K562 (cell line): ENCODE data around the gene FXN. TPM values are rescaled to one million over a fixed set of nuclear protein-coding genes. Genes with fewer than 3 reads are reported as not detected.

Experiments
- ATAC-seq: fragments of 200-7000 bp; cut with Tn5 transposase; 3 replicates; pipeline ENCODE4 v1.9.1; 2020; ENCODE audit warnings: moderate library complexity
- BruUV-seq: library from RNA; stranded (reverse); fragments of 400-500 nt; replicated peaks from 2 replicates; lab custom pipeline; 2021; lab: Mats Ljungman, UMichigan
- CTCF ChIA-PET: fragments of 300-600 bp; formaldehyde crosslinking; extraction: SDS; loops from one replicate; lab custom pipeline; 2021; ENCODE audit warnings: low intra/inter-chr PET ratio; lab: Yijun Ruan, JAX
- POLR2A ChIA-PET: fragments of 300-600, 350-650 bp; sonication (Branson Sonifier 250); formaldehyde crosslinking; extraction: SDS; loops from one replicate; lab custom pipeline; 2021; ENCODE audit warnings: antibody characterized with exemption, inconsistent platforms; lab: Yijun Ruan, JAX
- DNase-seq, 4 experiments: peaks; one replicate each; pipeline versions ENCODE4 v3.0.0 to v3.0.0-alpha.2; 2011 to 2018; ENCODE audit warnings: low spot score in 3 of 4, mixed read lengths in 3 of 4; ENCODE audit errors: extremely low read depth in 1 of 4
- FAIRE-seq: peaks from 2 replicates; lab custom pipeline; 2011; peaks lifted over from hg19 to GRCh38; lab: Jason Lieb, UNC
- H2AFZ ChIP-seq: 2 replicates; pipeline ENCODE4 v1.6.0; 2011; ENCODE audit warnings: low read depth, low read length, control low read depth, inconsistent platforms
- H3K27ac ChIP-seq: fragments of 200-600 bp; 3 replicates; pipeline ENCODE4 v1.8.0; 2011; ENCODE audit warnings: low read depth, mild to moderate bottlenecking, control low read depth, inconsistent platforms, low read length, moderate library complexity, mixed read lengths; ENCODE audit errors: extremely low read depth
- H3K27me3 ChIP-seq, 2 experiments: fragments of 300-600 bp in 1 of 2; 2 replicates in 1 of 2; 3 replicates in 1 of 2; pipeline versions ENCODE4 v1.6.0 to v1.8.0; 2011; ENCODE audit warnings: inconsistent platforms in 2 of 2, low read length in 2 of 2, mild to moderate bottlenecking in 1 of 2, mixed read lengths in 1 of 2, moderate library complexity in 1 of 2; ENCODE audit not compliant: control insufficient read depth in 2 of 2, insufficient read depth in 2 of 2
- H3K36me3 ChIP-seq: fragments of 300-600 bp; 3 replicates; pipeline ENCODE4 v1.8.0; 2011; ENCODE audit warnings: mild to moderate bottlenecking, low read length, inconsistent platforms; ENCODE audit not compliant: control insufficient read depth, insufficient read depth
- H3K4me1 ChIP-seq, 2 experiments: fragments of 200-600 bp in 1 of 2; replicated peaks in 1 of 2; 2 replicates in 1 of 2; 3 replicates in 1 of 2; pipeline versions ENCODE4 v1.5.1 to v1.8.0; 2011; ENCODE audit warnings: inconsistent platforms in 2 of 2, low read length in 2 of 2, mild to moderate bottlenecking in 1 of 2, mixed read lengths in 1 of 2, moderate library complexity in 1 of 2; ENCODE audit not compliant: control insufficient read depth in 2 of 2, insufficient read depth in 2 of 2
- H3K4me2 ChIP-seq: 2 replicates; pipeline ENCODE4 v1.6.1; 2011; ENCODE audit warnings: low read length, control low read depth, inconsistent platforms, mixed read lengths; ENCODE audit not compliant: insufficient read depth
- H3K4me3 ChIP-seq: fragments of 200-600 bp; sonication (generic), shearing (Covaris generic); 2 replicates; pipeline ENCODE4 v1.5.1; 2016; ENCODE audit warnings: control low read depth, inconsistent platforms
- H3K79me2 ChIP-seq: fragments of 200-600 bp; 3 replicates; pipeline ENCODE4 v1.8.0; 2011; ENCODE audit warnings: low read length, inconsistent platforms; ENCODE audit not compliant: control insufficient read depth, insufficient read depth
- H3K9ac ChIP-seq, 2 experiments: 2 replicates each; pipeline versions ENCODE4 v1.6.0 to v1.6.1; 2011; ENCODE audit warnings: low read depth in 2 of 2, low read length in 2 of 2, control low read depth in 1 of 2, inconsistent platforms in 1 of 2, mild to moderate bottlenecking in 1 of 2, mixed read lengths in 1 of 2; ENCODE audit not compliant: insufficient read depth in 1 of 2
- H3K9me1 ChIP-seq: one replicate; pipeline ENCODE4 v1.6.0; 2011; ENCODE audit warnings: inconsistent platforms, mild to moderate bottlenecking, low read length, moderate library complexity; ENCODE audit not compliant: control insufficient read depth, insufficient read depth
- H3K9me3 ChIP-seq: replicated peaks from 2 replicates; pipeline ENCODE4 v1.5.1; 2011; ENCODE audit warnings: low read depth, low read length, inconsistent platforms; ENCODE audit not compliant: control insufficient read depth, insufficient read depth
- H4K20me1 ChIP-seq: replicated peaks from 2 replicates; pipeline ENCODE4 v1.6.1; 2011; ENCODE audit warnings: low read length, inconsistent platforms, mixed read lengths; ENCODE audit not compliant: control insufficient read depth, insufficient read depth
- NR2C1 ChIP-seq, 2 experiments: fragments of 450-650 bp; IDR thresholded peaks; 2 replicates each; pipeline ENCODE4 v1.6.1; 2017; ENCODE audit warnings: mild to moderate bottlenecking in 2 of 2, antibody characterized with exemption in 1 of 2, inconsistent platforms in 1 of 2, missing compliant biosample characterization in 1 of 2, missing genetic modification characterization in 1 of 2
- SAFB2 ChIP-seq: fragments of 200-400 bp; formaldehyde crosslinking; IDR thresholded peaks from 2 replicates; pipeline ENCODE4 v1.6.1; 2018; ENCODE audit warnings: borderline replicate concordance, low read length, low read depth, moderate library complexity; ENCODE audit not compliant: severe bottlenecking
- WGBS: fragments of 100-300 bp; shearing (Covaris generic); methylation state at CpG from one replicate; pipeline ENCODE4 v1.1.6; 2016; ENCODE audit warnings: low coverage, mixed read lengths; ENCODE audit not compliant: insufficient coverage; ENCODE audit errors: missing lambda C conversion rate; 5-methylcytosine and 5-hydroxymethylcytosine counted together
- in situ Hi-C: fragments of 300-500 bp; cut with MboI; formaldehyde crosslinking; loops from 4 replicates; pipeline ENCODE4 v1.15.0; 2018; ENCODE audit warnings: inconsistent platforms, mixed read lengths
- intact Hi-C: fragments of 100-400 bp; cut with micrococcal nuclease; formaldehyde crosslinking; loops from 2 replicates; pipeline ENCODE4 v1.14.2; 2022
- polyA plus RNA-seq, 8 experiments: library from polyadenylated mRNA; depleted of rRNA in 4 of 8; stranded (reverse) in 5 of 8; unstranded in 3 of 8; fragments of >200 nt; fragmentation: Nextera tagmentation in 2 of 8; fragmentation: Illumina TruSeq in 1 of 8; extraction: Ambion mirVana in 2 of 8; extraction: Trizol in 1 of 8; gene quantifications; 2 replicates each; pipeline versions ENCODE4 v1.2.1 to v1.2.3, GENCODE V29; 2011 to 2014; ENCODE audit warnings: inconsistent platforms in 1 of 8, missing spikeins in 1 of 8
- total RNA-seq, 7 experiments: library from RNA; depleted of rRNA in 6 of 7; stranded (reverse); fragments of >200 nt in 6 of 7; fragmentation: Illumina TruSeq in 2 of 7; extraction: Trizol in 2 of 7; gene quantifications; 2 replicates each; pipeline versions ENCODE4 v1.2.1 to v1.2.3, GENCODE V29; 2011 to 2021; ENCODE audit warnings: low replicate concordance in 1 of 7
- TF ChIP-seq, protein P1 (sequence below): fragments of 450-650 bp; IDR thresholded peaks from 2 replicates; pipeline ENCODE4 v1.6.1; 2017; ENCODE audit warnings: antibody characterized with exemption, mild to moderate bottlenecking

Gene FXN
- total and polyA plus RNA-seq, 9 of the 15 experiments (the other 6 are each of a cell fraction or from before 2014, with no cell fraction given): 7.6 to 51.5 (median 30.3) TPM

GRCh38 chr9:69089082-69089481 is 53.5 kb downstream of the FXN start:
- TF ChIP-seq, protein P1, sequence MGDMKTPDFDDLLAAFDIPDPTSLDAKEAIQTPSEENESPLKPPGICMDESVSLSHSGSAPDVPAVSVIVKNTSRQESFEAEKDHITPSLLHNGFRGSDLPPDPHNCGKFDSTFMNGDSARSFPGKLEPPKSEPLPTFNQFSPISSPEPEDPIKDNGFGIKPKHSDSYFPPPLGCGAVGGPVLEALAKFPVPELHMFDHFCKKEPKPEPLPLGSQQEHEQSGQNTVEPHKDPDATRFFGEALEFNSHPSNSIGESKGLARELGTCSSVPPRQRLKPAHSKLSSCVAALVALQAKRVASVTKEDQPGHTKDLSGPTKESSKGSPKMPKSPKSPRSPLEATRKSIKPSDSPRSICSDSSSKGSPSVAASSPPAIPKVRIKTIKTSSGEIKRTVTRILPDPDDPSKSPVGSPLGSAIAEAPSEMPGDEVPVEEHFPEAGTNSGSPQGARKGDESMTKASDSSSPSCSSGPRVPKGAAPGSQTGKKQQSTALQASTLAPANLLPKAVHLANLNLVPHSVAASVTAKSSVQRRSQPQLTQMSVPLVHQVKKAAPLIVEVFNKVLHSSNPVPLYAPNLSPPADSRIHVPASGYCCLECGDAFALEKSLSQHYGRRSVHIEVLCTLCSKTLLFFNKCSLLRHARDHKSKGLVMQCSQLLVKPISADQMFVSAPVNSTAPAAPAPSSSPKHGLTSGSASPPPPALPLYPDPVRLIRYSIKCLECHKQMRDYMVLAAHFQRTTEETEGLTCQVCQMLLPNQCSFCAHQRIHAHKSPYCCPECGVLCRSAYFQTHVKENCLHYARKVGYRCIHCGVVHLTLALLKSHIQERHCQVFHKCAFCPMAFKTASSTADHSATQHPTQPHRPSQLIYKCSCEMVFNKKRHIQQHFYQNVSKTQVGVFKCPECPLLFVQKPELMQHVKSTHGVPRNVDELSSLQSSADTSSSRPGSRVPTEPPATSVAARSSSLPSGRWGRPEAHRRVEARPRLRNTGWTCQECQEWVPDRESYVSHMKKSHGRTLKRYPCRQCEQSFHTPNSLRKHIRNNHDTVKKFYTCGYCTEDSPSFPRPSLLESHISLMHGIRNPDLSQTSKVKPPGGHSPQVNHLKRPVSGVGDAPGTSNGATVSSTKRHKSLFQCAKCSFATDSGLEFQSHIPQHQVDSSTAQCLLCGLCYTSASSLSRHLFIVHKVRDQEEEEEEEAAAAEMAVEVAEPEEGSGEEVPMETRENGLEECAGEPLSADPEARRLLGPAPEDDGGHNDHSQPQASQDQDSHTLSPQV: 0 out of 2 replicates have a peak, but pooled peaks have one; percentile 29
- TF ChIP-seq SAFB2: no peak
- no peak for TF ChIP-seq NR2C1 (IDR thresholded peaks at IDR 0.05)
- peak; percentile 17; the same call in 1 of the 2 replicates for TF ChIP-seq NR2C1 (tag; IDR thresholded peaks at IDR 0.05)
- TF ChIP-seq, all 486 proteins: peak for 2
- ATAC-seq: no peak
- FAIRE-seq: no peak

More at GRCh38 chr9:69089082-69089481, 53.5 kb downstream of the FXN start:
- Histone ChIP-seq H3K36me3 (no peaks in the 10 kb centered on the region), H3K4me1 (no peaks in the 10 kb centered on the region; a peak in 1 of 5 replicates), H3K4me2 (no peak overlapping the region), H3K9me3 (no peaks in the 10 kb centered on the region), H3K9me1 (no peaks in the 10 kb centered on the region), H4K20me1 (no peaks in the 10 kb centered on the region), H3K9ac (no peak overlapping the region), H3K27ac (no peak overlapping the region), H2AFZ (no peak overlapping the region), H3K27me3 (no peaks in the 10 kb centered on the region), H3K4me3 (no peak overlapping the region), H3K79me2 (no peaks in the 10 kb centered on the region)
- in situ Hi-C loops: no loop called here
- no TSS peak for BruUV-seq
- 78% methylated on average over 5 of the region's 5 CpGs for WGBS
- DNase-seq: no peak
- intact Hi-C loops: no loop called here
- ChIA-PET POLR2A (no interaction called here), CTCF (no interaction called here)
